Left ventricle myocardium inferior (tissue), 1 donor: ENCODE results near the gene PKN3. TPM values are rescaled to one million over a fixed set of nuclear protein-coding genes. Genes with fewer than 3 reads are reported as not detected.

Source experiments
- DNase-seq: peaks from one replicate; pipeline ENCODE4 v3.0.0-alpha.2; 2020
- H3K27ac ChIP-seq: fragments of 200-600 bp; replicated peaks from 2 replicates; pipeline ENCODE4 v1.8.0; 2021
- H3K27me3 ChIP-seq: fragments of 200-600 bp; 2 replicates; pipeline ENCODE4 v1.8.0; 2021; ENCODE audit warnings: low read depth
- H3K36me3 ChIP-seq: fragments of 200-600 bp; 2 replicates; pipeline ENCODE4 v1.8.0; 2021
- H3K4me1 ChIP-seq: fragments of 200-600 bp; 2 replicates; pipeline ENCODE4 v1.8.0; 2021
- H3K4me3 ChIP-seq: fragments of 200-600 bp; 2 replicates; pipeline ENCODE4 v1.8.0; 2021; ENCODE audit warnings: mild to moderate bottlenecking, moderate library complexity
- H3K9me3 ChIP-seq: fragments of 200-600 bp; replicated peaks from 2 replicates; pipeline ENCODE4 v1.8.0; 2021
- CTCF ChIP-seq: fragments of 200-600 bp; IDR thresholded peaks from 2 replicates; pipeline ENCODE4 v1.8.0; 2021; ENCODE audit warnings: antibody characterized with exemption, mild to moderate bottlenecking, borderline replicate concordance
- intact Hi-C: fragments of 100-400 bp; cut with micrococcal nuclease; formaldehyde crosslinking; loops from one replicate; pipeline ENCODE4 v1.11.0; 2022
- total RNA-seq: library from RNA; stranded (reverse); fragmentation: NEBNext Ultra II Directional; extraction: Animal tissue kit (Norgen Biotek cat#: 25700); gene quantifications from one replicate; pipeline ENCODE4 v1.2.1, GENCODE V29; 2021
- donor health status: DM: no; HTN: yes; CAD: no; lungs with severe emphysema.

The PKN3 gene
- total RNA-seq, 1 donor from 2014 or later = 6.3 TPM

DNA sequence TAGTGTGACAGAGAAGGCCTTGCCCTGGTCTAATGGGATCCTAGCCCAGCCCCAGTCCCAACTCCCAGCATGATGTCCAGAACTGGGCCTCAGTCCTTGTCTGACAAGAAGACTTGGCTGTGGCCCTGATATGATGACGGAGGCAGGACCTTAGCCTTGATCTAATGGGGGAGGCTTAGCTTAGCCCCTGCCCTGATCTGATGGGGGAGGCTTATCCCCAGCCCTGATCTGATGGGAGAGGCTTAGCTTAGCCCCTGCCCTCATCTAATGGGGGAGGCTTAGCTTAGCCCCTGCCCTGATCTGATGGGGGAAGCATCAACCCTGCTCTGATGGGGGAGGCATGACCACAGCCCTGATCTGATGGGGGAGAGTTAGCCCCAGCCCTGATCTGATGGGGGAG lies 3.7 kb downstream of the PKN3 start:
- peaks cover 7% of the 10 kb centered on the region for H3K36me3 ChIP-seq
- H3K9me3 ChIP-seq = no peaks in the 10 kb centered on the region
- H3K27me3 ChIP-seq = no peaks in the 10 kb centered on the region
- intact Hi-C loops = no loop called here
- peaks cover 32% of the 10 kb centered on the region for H3K4me1 ChIP-seq
- no peak overlapping the region for H3K4me3 ChIP-seq
- no peak for DNase-seq
- TF ChIP-seq CTCF = no peak
- H3K27ac ChIP-seq = peak overlapping the region; percentile 96

DNA sequence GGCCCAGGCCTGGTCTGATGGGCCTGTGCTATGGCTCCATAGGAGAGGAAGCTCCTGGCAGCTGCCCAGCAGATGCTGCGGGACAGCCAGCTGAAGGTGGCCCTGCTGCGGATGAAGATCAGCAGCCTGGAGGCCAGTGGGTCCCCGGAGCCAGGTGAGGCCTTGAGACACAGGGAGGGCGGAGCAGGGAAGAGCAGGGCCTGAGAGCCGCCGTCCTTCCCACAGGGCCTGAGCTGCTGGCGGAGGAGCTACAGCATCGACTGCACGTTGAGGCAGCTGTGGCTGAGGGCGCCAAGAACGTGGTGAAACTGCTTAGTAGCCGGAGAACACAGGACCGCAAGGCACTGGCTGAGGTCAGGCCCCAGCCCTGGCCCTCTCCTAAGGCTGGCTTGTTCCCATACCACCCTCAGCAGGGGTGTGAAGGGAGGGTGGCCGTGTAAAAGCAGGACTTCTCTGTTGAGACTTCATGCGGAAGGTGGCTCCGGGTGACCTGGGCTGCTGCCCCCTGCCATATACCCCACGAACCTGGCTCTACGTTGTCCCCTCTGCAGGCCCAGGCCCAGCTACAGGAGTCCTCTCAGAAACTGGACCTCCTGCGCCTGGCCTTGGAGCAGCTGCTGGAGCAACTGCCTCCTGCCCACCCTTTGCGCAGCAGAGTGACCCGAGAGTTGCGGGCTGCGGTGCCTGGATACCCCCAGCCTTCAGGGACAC lies 4.5 kb downstream of the PKN3 start:
- Histone ChIP-seq H3K27me3 (no peaks in the 10 kb centered on the region), H3K4me3 (no peak overlapping the region), H3K36me3 (peaks cover 7% of the 10 kb centered on the region), H3K9me3 (no peaks in the 10 kb centered on the region), H3K27ac (no peak overlapping the region), H3K4me1 (peaks cover 25% of the 10 kb centered on the region)
- intact Hi-C loops = no loop called here
- TF ChIP-seq CTCF = no peak
- no peak for DNase-seq

DNA sequence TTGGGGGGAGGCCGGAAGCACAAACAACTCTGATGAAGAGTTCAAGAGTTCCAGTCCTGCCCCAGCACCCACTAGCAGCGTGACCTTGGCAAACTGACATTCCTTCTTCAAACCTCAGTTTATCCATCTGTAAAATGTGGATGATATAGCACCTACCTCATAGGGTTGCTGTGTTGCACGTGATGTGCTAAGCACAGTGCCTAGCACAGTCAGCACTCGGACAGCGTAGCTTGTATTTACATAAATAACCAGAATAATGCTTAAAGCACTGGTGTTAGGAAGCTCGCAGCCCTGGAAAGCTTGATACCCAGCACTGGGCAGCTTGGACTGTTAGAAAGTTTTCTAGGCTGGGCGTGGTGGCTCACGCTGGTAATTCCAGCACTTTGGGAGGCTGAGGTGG lies 5.1 kb downstream of the PKN3 start:
- H3K27me3 ChIP-seq = no peaks in the 10 kb centered on the region
- no peak for DNase-seq
- H3K4me1 ChIP-seq = peaks cover 18% of the 10 kb centered on the region
- intact Hi-C loops = no loop called here
- TF ChIP-seq CTCF = no peak
- no peak overlapping the region for H3K27ac ChIP-seq
- H3K36me3 ChIP-seq = peaks cover 7% of the 10 kb centered on the region
- H3K9me3 ChIP-seq = no peaks in the 10 kb centered on the region
- no peak overlapping the region for H3K4me3 ChIP-seq

DNA sequence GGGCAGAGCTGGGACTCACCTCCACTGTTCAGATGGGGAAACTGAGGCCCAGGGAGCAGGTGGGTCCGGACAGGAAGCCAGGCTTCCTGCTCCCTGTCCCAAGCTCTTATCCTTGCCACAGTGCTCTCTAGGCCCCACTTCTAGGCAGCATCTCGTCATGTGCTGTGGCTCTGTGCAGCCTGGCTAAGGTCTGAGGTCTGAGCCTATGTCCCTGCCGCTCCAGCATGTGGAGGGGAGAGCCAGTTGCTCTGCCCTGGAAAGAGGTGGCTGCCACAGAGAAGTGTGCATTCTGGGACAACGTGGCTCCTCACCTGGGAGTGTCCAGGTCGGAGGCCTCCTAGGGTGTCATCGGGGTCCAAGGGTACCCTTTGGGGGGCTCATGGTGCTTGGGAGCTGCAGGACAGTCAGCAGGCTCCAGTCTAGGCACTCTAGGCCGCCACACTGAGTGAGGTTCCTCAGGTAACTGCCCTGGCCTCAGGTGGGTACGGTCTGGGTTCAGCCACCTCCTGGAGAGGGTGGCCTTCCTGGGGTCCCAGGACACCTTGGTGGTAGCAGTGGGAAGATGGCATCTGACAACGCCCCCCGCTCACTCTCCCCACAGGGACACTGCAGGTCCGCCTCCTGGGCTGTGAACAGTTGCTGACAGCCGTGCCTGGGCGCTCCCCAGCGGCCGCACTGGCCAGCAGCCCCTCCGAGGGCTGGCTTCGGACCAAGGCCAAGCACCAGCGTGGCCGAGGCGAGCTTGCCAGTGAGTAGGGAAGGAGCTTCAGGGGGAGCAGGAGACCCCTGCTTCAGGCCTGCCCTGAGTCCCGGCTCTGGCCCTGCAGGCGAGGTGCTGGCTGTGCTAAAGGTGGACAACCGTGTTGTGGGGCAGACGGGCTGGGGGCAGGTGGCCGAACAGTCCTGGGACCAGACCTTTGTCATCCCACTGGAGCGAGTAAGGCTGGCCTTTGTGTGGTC lies 10.4 kb downstream of the PKN3 start:
- intact Hi-C loops = no loop called here
- TF ChIP-seq CTCF = no peak
- Histone ChIP-seq H3K9me3 (no peaks in the 10 kb centered on the region), H3K27me3 (no peaks in the 10 kb centered on the region), H3K4me1 (no peaks in the 10 kb centered on the region), H3K27ac (no peak overlapping the region), H3K36me3 (peaks cover 14% of the 10 kb centered on the region), H3K4me3 (no peak overlapping the region)
- DNase-seq = no peak

- TF ChIP-seq CTCF = no peak
Measured at GRCh38 chr9:128713411-128713780, 11.1 kb downstream of the PKN3 start.

More at GRCh38 chr9:128713411-128713780, 11.1 kb downstream of the PKN3 start:
- no peaks in the 10 kb centered on the region for H3K9me3 ChIP-seq
- no peak overlapping the region for H3K4me3 ChIP-seq
- no peaks in the 10 kb centered on the region for H3K27me3 ChIP-seq
- H3K36me3 ChIP-seq = peaks cover 14% of the 10 kb centered on the region
- no peak overlapping the region for H3K27ac ChIP-seq
- intact Hi-C loops = no loop called here
- no peaks in the 10 kb centered on the region for H3K4me1 ChIP-seq
- no peak for DNase-seq
